GM23338 (cell line): Measurements from ENCODE around the gene NAA10. TPM values are rescaled to one million over a fixed set of nuclear protein-coding genes. Genes with fewer than 3 reads are reported as not detected.

Experiments used
- ATAC-seq: fragments of 200-7000 bp; cut with Tn5 transposase; 3 replicates; pipeline ENCODE4 v1.9.1; 2020
- DNase-seq: peaks from one replicate; pipeline ENCODE4 v3.0.0-alpha.2; 2015; ENCODE audit warnings: low spot score
- H2AFZ ChIP-seq: fragments of 200-600 bp; sonication (generic); 2 replicates; pipeline ENCODE4 v1.8.0; 2016; ENCODE audit warnings: antibody characterized with exemption, mild to moderate bottlenecking, moderate library complexity
- H3F3A ChIP-seq: fragments of 200-600 bp; sonication (generic); replicated peaks from 2 replicates; pipeline ENCODE4 v1.8.0; 2017; ENCODE audit warnings: antibody characterized with exemption, mixed run types, low read depth
- H3K27ac ChIP-seq: fragments of 200-600 bp; sonication (generic); 2 replicates; pipeline ENCODE4 v1.6.1; 2016; ENCODE audit warnings: low read depth
- H3K27me3 ChIP-seq: fragments of 200-600 bp; sonication (generic); 2 replicates; pipeline ENCODE4 v1.8.0; 2016; ENCODE audit warnings: mild to moderate bottlenecking, mixed run types, moderate library complexity; ENCODE audit not compliant: insufficient read depth
- H3K36me3 ChIP-seq: fragments of 200-600 bp; sonication (generic); 2 replicates; pipeline ENCODE4 v1.8.0; 2016; ENCODE audit warnings: mild to moderate bottlenecking; ENCODE audit not compliant: insufficient read depth
- H3K4me1 ChIP-seq: fragments of 200-600 bp; sonication (generic); 2 replicates; pipeline ENCODE4 v1.8.0; 2016; ENCODE audit warnings: mild to moderate bottlenecking, moderate library complexity; ENCODE audit not compliant: insufficient read depth
- H3K4me2 ChIP-seq: fragments of 200-600 bp; sonication (generic); 2 replicates; pipeline ENCODE4 v1.7.1; 2017; ENCODE audit warnings: mixed run types
- H3K4me3 ChIP-seq: fragments of 200-600 bp; sonication (generic); 2 replicates; pipeline ENCODE4 v1.6.1; 2016; ENCODE audit warnings: mixed run types
- H3K79me2 ChIP-seq: fragments of 200-600 bp; sonication (generic); replicated peaks from 2 replicates; pipeline ENCODE4 v1.8.0; 2017; ENCODE audit warnings: mild to moderate bottlenecking; ENCODE audit not compliant: insufficient read depth
- H3K9me2 ChIP-seq: fragments of 200-600 bp; sonication (generic); 2 replicates; pipeline ENCODE4 v1.8.0; 2017; ENCODE audit not compliant: insufficient read depth
- H4K20me1 ChIP-seq: fragments of 200-600 bp; sonication (generic); replicated peaks from 2 replicates; pipeline ENCODE4 v1.8.0; 2017; ENCODE audit warnings: mild to moderate bottlenecking; ENCODE audit not compliant: insufficient read depth
- H3K27ac Mint-ChIP-seq: 2 replicates; pipeline ENCODE4 v1.8.0; 2020; ENCODE audit warnings: inconsistent platforms, mild to moderate bottlenecking, moderate library complexity, mixed read lengths
- H3K27me3 Mint-ChIP-seq: 3 replicates; pipeline ENCODE4 v1.8.0; 2022; ENCODE audit warnings: low read depth, mild to moderate bottlenecking, moderate library complexity, mixed read lengths, inconsistent platforms; ENCODE audit not compliant: insufficient read depth, poor library complexity
- H3K36me3 Mint-ChIP-seq: 3 replicates; pipeline ENCODE4 v1.8.0; 2021; ENCODE audit warnings: low read depth, mild to moderate bottlenecking, inconsistent platforms, moderate library complexity, mixed read lengths
- H3K4me1 Mint-ChIP-seq: 3 replicates; pipeline ENCODE4 v1.8.0; 2020; ENCODE audit warnings: mild to moderate bottlenecking, inconsistent platforms, mixed read lengths
- H3K4me3 Mint-ChIP-seq: 3 replicates; pipeline ENCODE4 v1.8.0; 2021; ENCODE audit warnings: moderate library complexity, mild to moderate bottlenecking, inconsistent platforms, mixed read lengths
- H3K9me3 Mint-ChIP-seq: 3 replicates; pipeline ENCODE4 v1.8.0; 2020; ENCODE audit warnings: moderate library complexity, mild to moderate bottlenecking, inconsistent platforms, mixed read lengths
- CREB1 ChIP-seq: fragments of 250-450 bp; sonication (Bioruptor Pico); IDR thresholded peaks from 2 replicates; pipeline ENCODE4 v1.5.0; 2020; ENCODE audit warnings: low read depth, mild to moderate bottlenecking, moderate library complexity
- CTCF ChIP-seq, 2 experiments: fragments of 200-600 bp in 1 of 2; sonication (generic) in 1 of 2; conservative IDR thresholded peaks; 2 replicates each; pipeline versions ENCODE4 v1.5.1 to v1.6.1; 2016 to 2017; ENCODE audit warnings: antibody characterized with exemption in 2 of 2, low read depth in 2 of 2, mild to moderate bottlenecking in 2 of 2, moderate library complexity in 1 of 2
- ETS1 ChIP-seq: IDR thresholded peaks from 2 replicates; pipeline ENCODE4 v1.6.1; 2016; ENCODE audit warnings: antibody characterized with exemption
- EZH2 ChIP-seq: fragments of 200-600 bp; sonication (generic); IDR thresholded peaks from one replicate; pipeline ENCODE4 v1.8.0; 2017; ENCODE audit warnings: antibody characterized with exemption, mild to moderate bottlenecking, low read depth; ENCODE audit not compliant: unreplicated experiment
- EZH2phosphoT487 ChIP-seq: fragments of 200-600 bp; sonication (generic); IDR thresholded peaks from one replicate; pipeline ENCODE4 v1.8.1; 2018; ENCODE audit warnings: antibody characterized with exemption; ENCODE audit not compliant: unreplicated experiment
- JUNB ChIP-seq: IDR thresholded peaks from one replicate; pipeline ENCODE4 v1.6.1; 2016; ENCODE audit warnings: antibody characterized with exemption; ENCODE audit not compliant: unreplicated experiment
- NANOG ChIP-seq: IDR thresholded peaks from 2 replicates; pipeline ENCODE4 v1.6.1; 2016; ENCODE audit warnings: antibody characterized with exemption, borderline replicate concordance
- POLR2AphosphoS5 ChIP-seq: IDR thresholded peaks from 2 replicates; pipeline ENCODE4 v1.6.1; 2016; ENCODE audit warnings: antibody characterized with exemption, low read depth
- REST ChIP-seq: IDR thresholded peaks from one replicate; pipeline ENCODE4 v1.6.1; 2018; ENCODE audit warnings: antibody characterized with exemption; ENCODE audit not compliant: unreplicated experiment
- STAT1 ChIP-seq: IDR thresholded peaks from one replicate; pipeline ENCODE4 v1.6.1; 2016; ENCODE audit warnings: antibody characterized with exemption; ENCODE audit not compliant: unreplicated experiment
- ZNF114 ChIP-seq: fragments of 250-450 bp; sonication (Bioruptor Pico); IDR thresholded peaks from 2 replicates; pipeline ENCODE4 v1.5.0; 2020; ENCODE audit warnings: mild to moderate bottlenecking, moderate library complexity
- ZNF331 ChIP-seq: fragments of 250-450 bp; sonication (Bioruptor Pico); IDR thresholded peaks from 2 replicates; pipeline ENCODE4 v1.5.0; 2020; ENCODE audit warnings: low read depth, mild to moderate bottlenecking, moderate library complexity
- ZNF462 ChIP-seq: fragments of 250-450 bp; sonication (Bioruptor Pico); IDR thresholded peaks from 2 replicates; pipeline ENCODE4 v1.5.0; 2020; ENCODE audit warnings: mild to moderate bottlenecking, moderate library complexity
- polyA plus RNA-seq: library from polyadenylated mRNA; unstranded; fragments of >200 nt; fragmentation: Nextera tagmentation; extraction: Ambion mirVana; gene quantifications from 2 replicates; pipeline ENCODE4 v1.2.1, GENCODE V29; 2016
- total RNA-seq: library from RNA; depleted of rRNA; stranded (reverse); fragments of >200 nt; shearing (Covaris generic); gene quantifications from 2 replicates; pipeline ENCODE4 v1.2.3, GENCODE V29; 2014

The NAA10 gene
- total and polyA plus RNA-seq, 2 experiments from 2014 or later: 136 to 145 TPM

- Mint-ChIP-seq H3K27ac (no peak within 1 kb of the TSS), H3K9me3 (no peaks in the 10 kb centered on the region; the same call in 2 of the 3 replicates), H3K4me1 (peaks cover 16% of the 10 kb centered on the region), H3K27me3 (peaks cover 8% of the 10 kb centered on the region), H3K36me3 (no peaks in the 10 kb centered on the region; the same call in 2 of the 3 replicates), H3K4me3 (peak within 1 kb of the TSS; percentile 74)
- ATAC-seq: peak; percentile 25
- no peaks in the 10 kb centered on the region for H4K20me1 ChIP-seq
- H3F3A ChIP-seq: no peaks in the 10 kb centered on the region
- no peak within 1 kb of the TSS for H3K27ac ChIP-seq
- H3K36me3 ChIP-seq: no peaks in the 10 kb centered on the region
- H3K9me2 ChIP-seq: no peaks in the 10 kb centered on the region
- TF ChIP-seq EZH2phosphoT487 (no peak), ZNF114 (no peak), JUNB (no peak), CTCF (conservative IDR thresholded peaks at IDR 0.05; ENCODE audit: low read depth in 2 of 2) (no peak), CREB1 (CRISPR knock-in tag) (no peak), ZNF462 (CRISPR knock-in tag) (no peak), ETS1 (no peak), NANOG (no peak), EZH2 (no peak), ZNF331 (CRISPR knock-in tag) (no peak), POLR2AphosphoS5 (no peak), STAT1 (no peak), REST (no peak)
- no peaks in the 10 kb centered on the region; the same call in 1 of the 2 replicates for H3K27me3 ChIP-seq
- peaks cover 12% of the 10 kb centered on the region; the same call in 1 of the 2 replicates for H3K4me1 ChIP-seq
- no peaks in the 10 kb centered on the region for H3K79me2 ChIP-seq
- peak; percentile 54 for DNase-seq
- peak within 1 kb of the TSS; percentile 59 for H3K4me3 ChIP-seq
- no peak within 1 kb of the TSS for H2AFZ ChIP-seq
- H3K4me2 ChIP-seq: peak within 1 kb of the TSS; percentile 77
Observed at GRCh38 chrX:153885968-153886903, 48.6 kb downstream of the NAA10 start, which contains the start of gene L1CAM. L1CAM (minus strand) TSS chrX:153886173; CDS start chrX:153875836, 10,337 bp downstream.
